NCI-H2107 treated with DMSO at 0.1 percent for 48 hours (cell line): Measurements from ENCODE around the gene TIMM17B.

Experiments
- DNase-seq: peaks from one replicate; lab custom pipeline; 2025; ENCODE audit not compliant: unreplicated experiment; lab: John Stamatoyannopoulos, UW

TIMM17B gene

GRCh38 chrX:48897625-48898306 lies at the start of gene TIMM17B, which contains the start of gene PQBP1:
TSS of gene TIMM17B (minus strand) at chrX:48897768. CDS start at chrX:48897749, 19 bp downstream.
TSS of gene PQBP1 (plus strand) at chrX:48897930. CDS start at chrX:48898510, 580 bp downstream.
- DNase-seq: peak; percentile 94

- DNase-seq: peak; percentile 9
Measured at GRCh38 chrX:48945517-48946348, 48.2 kb upstream of the TIMM17B start.

GRCh38 chrX:48942895-48943294 lies 45.3 kb upstream of the TIMM17B start:
- no peak for DNase-seq

- DNase-seq: no peak
Measured at GRCh38 chrX:48940404-48940955, 42.9 kb upstream of the TIMM17B start.

GRCh38 chrX:48939524-48940228 lies 42.1 kb upstream of the TIMM17B start:
- DNase-seq: no peak

- no peak for DNase-seq
Measured at GRCh38 chrX:48938721-48939425, 41.3 kb upstream of the TIMM17B start.

- DNase-seq: peak; percentile 10
Measured at GRCh38 chrX:48937054-48937907, 39.7 kb upstream of the TIMM17B start.

GRCh38 chrX:48936429-48937053 lies 39.0 kb upstream of the TIMM17B start:
- no peak for DNase-seq

GRCh38 chrX:48935301-48935670 lies 37.7 kb upstream of the TIMM17B start:
- DNase-seq: no peak

GRCh38 chrX:48934581-48935300 lies 37.2 kb upstream of the TIMM17B start:
- no peak for DNase-seq

GRCh38 chrX:48933757-48934156 lies 36.2 kb upstream of the TIMM17B start:
- DNase-seq: no peak

- DNase-seq: no peak
Measured at GRCh38 chrX:48927736-48928382, 30.3 kb upstream of the TIMM17B start.

- no peak for DNase-seq
Measured at GRCh38 chrX:48927123-48927522, 29.6 kb upstream of the TIMM17B start.

- no peak for DNase-seq
Measured at GRCh38 chrX:48924270-48924669, 26.7 kb upstream of the TIMM17B start.

- no peak for DNase-seq
Measured at GRCh38 chrX:48923771-48924170, 26.2 kb upstream of the TIMM17B start.

GRCh38 chrX:48920718-48921104 lies 23.1 kb upstream of the TIMM17B start:
- DNase-seq: no peak

- DNase-seq: no peak
Measured at GRCh38 chrX:48919947-48920717, 22.6 kb upstream of the TIMM17B start.
